Neutrophil (primary cell): Measurements from ENCODE around the gene CACTIN.

Experiments used
- H3K27ac ChIP-seq: fragments of 200-600 bp; sonication (generic); 2 replicates; pipeline ENCODE4 v1.5.1; 2016; ENCODE audit warnings: mild to moderate bottlenecking, moderate library complexity
- H3K27me3 ChIP-seq: fragments of 200-600 bp; sonication (generic); 2 replicates; pipeline ENCODE4 v1.6.0; 2016; ENCODE audit warnings: mild to moderate bottlenecking
- H3K36me3 ChIP-seq: fragments of 200-600 bp; sonication (generic); 2 replicates; pipeline ENCODE4 v1.5.1; 2017
- H3K4me1 ChIP-seq, 2 experiments: fragments of 200-600 bp in 1 of 2; sonication (generic) in 1 of 2; 1 replicate in 1 of 2; 2 replicates in 1 of 2; pipeline versions ENCODE4 v1.5.1 to v1.6.1; 2013 to 2016; ENCODE audit warnings: low read depth in 1 of 2, low read length in 1 of 2, mild to moderate bottlenecking in 1 of 2, moderate library complexity in 1 of 2; ENCODE audit not compliant: control insufficient read depth in 1 of 2, insufficient read depth in 1 of 2
- H3K4me3 ChIP-seq, 2 experiments: fragments of 200-600 bp in 1 of 2; sonication (generic) in 1 of 2; 1 replicate in 1 of 2; 2 replicates in 1 of 2; pipeline ENCODE4 v1.5.1; 2013 to 2016; ENCODE audit warnings: low read depth in 1 of 2, low read length in 1 of 2, mild to moderate bottlenecking in 1 of 2, moderate library complexity in 1 of 2
- H3K9me3 ChIP-seq: fragments of 200-600 bp; sonication (generic); 2 replicates; pipeline ENCODE4 v1.5.1; 2016
- TF ChIP-seq, protein P1 (sequence below): fragments of 200-600 bp; sonication (generic); IDR thresholded peaks from 2 replicates; pipeline ENCODE4 v1.5.1; 2016; ENCODE audit warnings: antibody characterized with exemption

CACTIN gene

DNA sequence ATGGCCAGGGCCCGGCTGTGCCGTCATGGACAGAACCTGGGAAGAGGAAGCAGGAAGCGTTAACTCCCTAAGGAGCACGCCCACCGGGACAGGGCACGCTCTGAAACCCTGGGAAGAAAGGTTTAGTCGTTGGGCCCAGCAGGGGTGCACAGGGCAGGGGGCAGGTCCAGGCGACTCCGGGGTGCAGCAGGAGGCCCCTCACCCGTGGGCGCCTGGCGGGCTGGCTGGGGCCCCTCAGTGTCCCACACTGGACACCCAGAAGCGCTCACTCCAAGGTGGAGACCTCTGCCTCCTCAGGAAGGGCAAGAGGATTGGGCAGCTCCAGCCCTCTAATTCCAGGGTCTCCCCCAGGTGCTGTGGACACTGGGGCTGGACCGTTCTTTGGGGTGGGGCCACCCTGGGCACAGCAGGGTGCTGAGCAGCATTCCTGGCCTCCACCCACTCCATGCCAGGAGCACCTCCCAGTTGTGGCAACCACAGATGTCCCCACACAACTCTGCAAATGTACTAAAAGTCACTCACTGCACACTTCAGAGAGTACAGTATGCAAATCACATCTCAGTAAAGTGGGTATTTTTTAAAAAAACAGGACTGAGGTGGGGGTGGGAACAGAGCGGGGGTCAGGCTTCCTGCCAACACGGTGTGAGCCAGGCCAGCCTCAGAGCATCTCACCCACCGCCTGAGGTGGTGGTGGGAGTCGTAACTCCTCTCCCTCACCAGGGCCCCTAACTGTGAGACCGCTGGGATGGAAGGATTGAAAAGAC is 38.5 kb upstream of the CACTIN start:
- Histone ChIP-seq H3K27me3 (no peaks in the 10 kb centered on the region), H3K4me1 (no peaks in the 10 kb centered on the region), H3K36me3 (peaks cover 66% of the 10 kb centered on the region), H3K4me3 (no peak overlapping the region), H3K27ac (no peak overlapping the region), H3K9me3 (no peaks in the 10 kb centered on the region)
- TF ChIP-seq, protein P1, sequence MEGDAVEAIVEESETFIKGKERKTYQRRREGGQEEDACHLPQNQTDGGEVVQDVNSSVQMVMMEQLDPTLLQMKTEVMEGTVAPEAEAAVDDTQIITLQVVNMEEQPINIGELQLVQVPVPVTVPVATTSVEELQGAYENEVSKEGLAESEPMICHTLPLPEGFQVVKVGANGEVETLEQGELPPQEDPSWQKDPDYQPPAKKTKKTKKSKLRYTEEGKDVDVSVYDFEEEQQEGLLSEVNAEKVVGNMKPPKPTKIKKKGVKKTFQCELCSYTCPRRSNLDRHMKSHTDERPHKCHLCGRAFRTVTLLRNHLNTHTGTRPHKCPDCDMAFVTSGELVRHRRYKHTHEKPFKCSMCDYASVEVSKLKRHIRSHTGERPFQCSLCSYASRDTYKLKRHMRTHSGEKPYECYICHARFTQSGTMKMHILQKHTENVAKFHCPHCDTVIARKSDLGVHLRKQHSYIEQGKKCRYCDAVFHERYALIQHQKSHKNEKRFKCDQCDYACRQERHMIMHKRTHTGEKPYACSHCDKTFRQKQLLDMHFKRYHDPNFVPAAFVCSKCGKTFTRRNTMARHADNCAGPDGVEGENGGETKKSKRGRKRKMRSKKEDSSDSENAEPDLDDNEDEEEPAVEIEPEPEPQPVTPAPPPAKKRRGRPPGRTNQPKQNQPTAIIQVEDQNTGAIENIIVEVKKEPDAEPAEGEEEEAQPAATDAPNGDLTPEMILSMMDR, result no peak

DNA sequence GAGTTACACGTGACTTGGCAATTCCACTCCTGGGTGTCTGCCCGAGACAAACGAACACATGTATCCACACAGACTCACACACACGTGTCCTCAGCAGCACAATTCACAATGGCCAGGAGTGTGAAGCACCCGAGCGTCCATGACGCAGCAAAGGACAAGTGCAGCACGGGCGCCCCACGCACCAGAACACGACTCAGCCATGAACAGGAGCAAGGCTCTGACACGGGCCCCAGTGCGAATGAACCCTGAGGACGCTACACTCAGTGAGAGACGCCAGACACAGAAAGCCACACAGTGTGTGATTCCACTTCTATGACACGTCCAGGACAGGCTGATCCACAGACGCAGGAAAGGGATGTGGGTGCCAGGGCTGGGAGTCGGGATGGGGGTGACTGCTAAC is 37.2 kb upstream of the CACTIN start:
- Histone ChIP-seq H3K27me3 (no peaks in the 10 kb centered on the region), H3K4me1 (no peaks in the 10 kb centered on the region), H3K4me3 (no peak overlapping the region), H3K9me3 (no peaks in the 10 kb centered on the region), H3K27ac (no peak overlapping the region), H3K36me3 (peaks cover 78% of the 10 kb centered on the region)
- TF ChIP-seq, protein P1, result no peak

DNA sequence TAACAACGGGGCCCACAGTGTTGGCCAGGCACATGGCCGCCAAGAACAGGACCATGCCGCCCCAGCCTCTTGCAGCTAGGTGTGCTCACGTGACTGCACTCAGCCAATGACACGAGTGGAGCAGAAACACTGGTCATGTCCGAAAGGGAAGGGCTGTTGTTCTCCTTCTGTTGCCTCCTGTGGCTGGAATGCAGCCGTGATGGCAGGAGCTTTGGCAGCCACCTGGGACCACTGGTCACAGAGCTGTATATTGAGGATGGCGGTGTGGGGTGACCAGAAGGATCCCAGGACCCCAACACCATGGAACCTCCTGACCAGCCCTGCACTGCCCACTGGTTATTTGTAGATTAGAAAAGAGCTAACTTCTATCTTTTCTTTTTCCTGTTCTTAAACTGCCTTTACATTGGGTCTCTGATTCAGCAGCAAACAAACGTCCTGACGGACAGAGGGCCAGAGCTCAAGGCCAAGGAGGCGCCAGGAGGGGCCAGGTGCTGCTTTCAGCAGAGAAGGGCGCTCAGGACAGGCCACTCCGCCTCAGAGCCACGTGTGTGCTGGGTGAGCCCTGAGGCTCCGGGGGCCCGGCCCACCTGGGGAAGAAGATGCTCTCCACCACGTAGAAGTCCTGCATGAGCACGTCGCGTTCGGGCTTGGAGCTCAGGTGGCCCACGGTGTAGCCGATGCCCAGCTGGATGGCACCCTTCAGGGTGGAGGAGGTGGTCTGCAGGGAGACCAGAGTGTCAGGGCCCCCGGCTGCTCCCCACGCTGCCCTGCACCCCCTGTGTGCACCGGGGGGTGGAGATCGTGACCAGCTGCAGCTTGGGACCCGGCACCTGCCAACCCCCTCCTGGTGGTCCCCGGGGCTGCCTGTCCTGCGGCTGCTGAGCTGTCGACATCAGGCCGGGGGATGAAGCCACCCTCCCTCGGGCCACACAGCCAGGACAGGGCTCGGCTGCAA is 35.0 kb upstream of the CACTIN start:
- Histone ChIP-seq H3K4me3 (no peak overlapping the region), H3K9me3 (no peaks in the 10 kb centered on the region), H3K4me1 (no peaks in the 10 kb centered on the region), H3K36me3 (peaks cover 87% of the 10 kb centered on the region), H3K27ac (no peak overlapping the region), H3K27me3 (no peaks in the 10 kb centered on the region)
- TF ChIP-seq, protein P1, result no peak

DNA sequence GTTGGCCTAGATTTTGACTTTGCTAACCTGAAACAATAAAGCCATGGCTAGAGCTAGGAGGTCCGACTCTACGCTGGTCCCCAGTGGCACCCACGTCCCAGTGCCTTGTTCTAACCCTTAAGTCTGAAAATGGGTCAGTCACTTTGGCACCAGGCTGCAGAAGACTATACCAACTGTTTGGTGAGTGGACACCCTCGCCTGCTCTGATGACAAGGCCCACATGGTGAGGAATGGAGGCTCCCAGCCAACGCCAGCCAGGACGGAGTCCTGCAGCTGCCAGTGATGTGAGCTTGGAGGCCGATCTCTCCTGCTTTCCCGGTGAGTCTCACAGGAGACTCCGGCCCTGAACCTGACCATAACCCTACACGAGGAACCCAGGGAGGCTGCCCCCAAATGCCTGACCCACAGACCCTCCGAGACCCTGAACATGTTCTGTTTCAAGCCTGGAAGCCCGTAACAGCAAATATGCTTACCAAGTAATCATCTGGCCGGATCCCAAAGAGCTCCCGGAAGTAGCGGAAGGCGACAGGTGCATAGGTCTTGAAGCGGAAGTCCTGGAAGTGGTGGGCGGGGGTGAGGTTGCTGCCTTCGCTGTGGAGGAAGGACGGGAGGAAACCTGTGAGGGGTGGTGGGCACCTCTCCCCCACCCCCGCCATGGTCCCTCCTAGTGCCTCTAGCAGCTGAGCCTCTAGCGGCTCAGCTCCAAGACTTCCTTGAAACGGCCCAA is 34.1 kb upstream of the CACTIN start:
- TF ChIP-seq, protein P1, result no peak
- Histone ChIP-seq H3K4me1 (no peaks in the 10 kb centered on the region), H3K36me3 (peaks cover 88% of the 10 kb centered on the region), H3K9me3 (no peaks in the 10 kb centered on the region), H3K27ac (no peak overlapping the region), H3K4me3 (no peak overlapping the region), H3K27me3 (no peaks in the 10 kb centered on the region)

DNA sequence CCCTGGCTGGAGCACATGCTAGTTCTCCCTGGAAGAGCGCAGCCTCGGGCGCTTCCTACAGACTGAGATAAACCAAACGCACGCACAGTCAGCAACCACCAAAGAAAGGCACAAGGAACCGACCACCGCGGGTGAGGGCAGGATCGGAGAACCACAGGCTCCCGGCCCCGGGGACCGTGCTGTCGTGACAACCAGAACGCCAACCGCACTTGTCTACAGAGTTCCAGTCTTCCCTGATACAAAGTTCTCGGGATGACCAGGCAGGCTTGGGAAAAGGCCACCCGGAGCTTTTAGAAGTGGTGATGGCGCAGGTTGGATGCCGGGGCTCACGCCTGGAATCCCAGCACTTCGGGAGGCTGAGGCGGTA is 33.1 kb upstream of the CACTIN start:
- Histone ChIP-seq H3K36me3 (peaks cover 90% of the 10 kb centered on the region), H3K4me1 (no peaks in the 10 kb centered on the region), H3K27me3 (no peaks in the 10 kb centered on the region), H3K4me3 (no peak overlapping the region), H3K9me3 (no peaks in the 10 kb centered on the region), H3K27ac (no peak overlapping the region)
- TF ChIP-seq, protein P1, result no peak
